HG02840 (cell line): ENCODE measurements around the gene SLC1A6.
"Not testable (repeated sequence)": the region's sequence is repeated elsewhere in the genome, so short reads cannot be mapped to it uniquely, and the experiment has no call there.

Experiments used
- ATAC-seq: cut with Tn5 transposase; IDR thresholded peaks from one replicate; pipeline ENCODE4 v1.9.1; 2021; ENCODE audit warnings: mild to moderate bottlenecking, moderate library complexity, moderate number of reproducible peaks; ENCODE audit not compliant: unreplicated experiment, low FRiP score

SLC1A6 gene

GRCh38 chr19:14961956-14962685, 17.5 kb downstream of the SLC1A6 start:
- ATAC-seq = no peak

- ATAC-seq = no peak
These were observed 20.4 kb downstream of the SLC1A6 start for GRCh38 chr19:14959263-14959662.

- ATAC-seq = no peak
These were observed 22.2 kb downstream of the SLC1A6 start for GRCh38 chr19:14957464-14957863.

GRCh38 chr19:14954071-14954655, 25.5 kb downstream of the SLC1A6 start:
- ATAC-seq = no peak

GRCh38 chr19:14952767-14953166, 26.9 kb downstream of the SLC1A6 start:
- no peak for ATAC-seq

- ATAC-seq = no peak
These were observed 29.2 kb downstream of the SLC1A6 start for GRCh38 chr19:14950421-14950820.

GRCh38 chr19:14949876-14950275, 29.8 kb downstream of the SLC1A6 start:
- ATAC-seq = no peak

- ATAC-seq = not testable (repeated sequence)
These were observed 30.3 kb downstream of the SLC1A6 start for GRCh38 chr19:14949413-14949812.

- no peak for ATAC-seq
These were observed 35.2 kb downstream of the SLC1A6 start for GRCh38 chr19:14944456-14944855.

- no peak for ATAC-seq
These were observed 36.1 kb downstream of the SLC1A6 start for GRCh38 chr19:14943601-14944000.

GRCh38 chr19:14941189-14941588, 38.5 kb downstream of the SLC1A6 start, which contains the start of gene OR7C2:
TSS of gene OR7C2 (plus strand) at chr19:14941489. CDS start at chr19:14941489, 0 bp downstream.
- ATAC-seq = no peak

GRCh38 chr19:14940266-14940665, 39.4 kb downstream of the SLC1A6 start:
- no peak for ATAC-seq

GRCh38 chr19:14933506-14933905, 46.2 kb downstream of the SLC1A6 start:
- ATAC-seq = no peak

GRCh38 chr19:14916848-14917247, 62.8 kb downstream of the SLC1A6 start:
- no peak for ATAC-seq

- ATAC-seq = no peak
These were observed 64.5 kb downstream of the SLC1A6 start for GRCh38 chr19:14915116-14915515.

- ATAC-seq = no peak
These were observed 73.0 kb downstream of the SLC1A6 start for GRCh38 chr19:14906711-14907110.

- no peak for ATAC-seq
These were observed 77.9 kb downstream of the SLC1A6 start for GRCh38 chr19:14901675-14902260.
